ENCODE data around the gene FAM20A.

FAM20A gene

GRCh38 chr17:68600931-68601564 lies at the start of gene FAM20A:
FAM20A (minus strand) TSS chr17:68601367; CDS start chr17:68600666, 701 bp downstream.
- no peak for DNase-seq (ENCODE audit: low read depth)

GRCh38 chr17:68649324-68649723 lies 48.2 kb upstream of the FAM20A start:
- DNase-seq (ENCODE audit: low read depth) = no peak

GRCh38 chr17:68646626-68647526 lies 45.7 kb upstream of the FAM20A start:
- DNase-seq (ENCODE audit: low read depth) = peak; percentile 41

GRCh38 chr17:68642118-68642412 lies 40.9 kb upstream of the FAM20A start:
- no peak for DNase-seq (ENCODE audit: low read depth)

- DNase-seq (ENCODE audit: low read depth) = no peak
These were observed 40.3 kb upstream of the FAM20A start for GRCh38 chr17:68641276-68642117.

GRCh38 chr17:68640242-68640989 lies 39.2 kb upstream of the FAM20A start:
- DNase-seq (ENCODE audit: low read depth) = peak; percentile 48

- no peak for DNase-seq (ENCODE audit: low read depth)
These were observed 33.2 kb upstream of the FAM20A start for GRCh38 chr17:68634345-68634876.

- no peak for DNase-seq (ENCODE audit: low read depth)
These were observed 27.4 kb upstream of the FAM20A start for GRCh38 chr17:68628576-68628957.

GRCh38 chr17:68627956-68628575 lies 26.9 kb upstream of the FAM20A start:
- no peak for DNase-seq (ENCODE audit: low read depth)

- DNase-seq (ENCODE audit: low read depth) = no peak
These were observed 23.2 kb upstream of the FAM20A start for GRCh38 chr17:68624381-68624780.

GRCh38 chr17:68623811-68624210 lies 22.6 kb upstream of the FAM20A start:
- no peak for DNase-seq (ENCODE audit: low read depth)

- DNase-seq (ENCODE audit: low read depth) = no peak
These were observed 21.3 kb upstream of the FAM20A start for GRCh38 chr17:68622423-68622822.

- no peak for DNase-seq (ENCODE audit: low read depth)
These were observed 19.9 kb upstream of the FAM20A start for GRCh38 chr17:68621065-68621464.

- DNase-seq (ENCODE audit: low read depth) = no peak
These were observed 15.2 kb upstream of the FAM20A start for GRCh38 chr17:68616334-68616733.

GRCh38 chr17:68614718-68615117 lies 13.6 kb upstream of the FAM20A start:
- no peak for DNase-seq (ENCODE audit: low read depth)

GRCh38 chr17:68613739-68614298 lies 12.7 kb upstream of the FAM20A start:
- DNase-seq (ENCODE audit: low read depth) = no peak

GRCh38 chr17:68612923-68613292 lies 11.7 kb upstream of the FAM20A start:
- DNase-seq (ENCODE audit: low read depth) = no peak

GRCh38 chr17:68612209-68612922 lies 11.2 kb upstream of the FAM20A start:
- no peak for DNase-seq (ENCODE audit: low read depth)

- DNase-seq (ENCODE audit: low read depth) = no peak
These were observed 10.4 kb upstream of the FAM20A start for GRCh38 chr17:68611353-68612208.
